Measurements from ENCODE around the gene MS4A7.

- TF ChIP-seq SIN3A (IDR thresholded peaks at IDR 0.05; ENCODE audit: low read depth) (no peak), EZH2 (IDR thresholded peaks at IDR 0.05) (no peak), POLR2A (IDR thresholded peaks at IDR 0.05; ENCODE audit: borderline replicate concordance, extremely low read depth, insufficient read depth, insufficient read length) (no peak), SP1 (IDR thresholded peaks at IDR 0.05; ENCODE audit: low read depth) (no peak)
Measured at GRCh38 chr11:60363542-60364470, 14.5 kb upstream of the MS4A7 start.

Data from HCT116 (cell line).